ENCODE measurements around the gene TDRD7. TPM values are rescaled to one million over a fixed set of nuclear protein-coding genes. Genes with fewer than 3 reads are reported as not detected.

TDRD7 gene
- total and polyA plus RNA-seq, 9 of the 15 experiments (the other 6 are each of a cell fraction or from before 2014, with no cell fraction given), result 2.2 to 7.7 (median 5.2) TPM

GRCh38 chr9:97468658-97469448 lies 57.0 kb downstream of the TDRD7 start (continued):
- TF ChIP-seq REST (IDR thresholded peaks at IDR 0.05; ENCODE audit: borderline replicate concordance), result peak; percentile 85
- no peak for TF ChIP-seq REST (CRISPR knock-in tag; IDR thresholded peaks at IDR 0.05; ENCODE audit: low read depth)
- peak; percentile 94 for TF ChIP-seq SMC3 (conservative IDR thresholded peaks at IDR 0.05; ENCODE audit: insufficient read depth, low read depth, low read length)
- peak; percentile 75 for TF ChIP-seq FOSL1 (tag; conservative IDR thresholded peaks at IDR 0.05)
- no peak for TF ChIP-seq NFATC3 (IDR thresholded peaks at IDR 0.05)

Measured in K562 (cell line).